GM18505 (cell line): ENCODE measurements around the gene TUB.

Source experiments
- ATAC-seq: cut with Tn5 transposase; IDR thresholded peaks from one replicate; pipeline ENCODE4 v1.9.1; 2021; ENCODE audit not compliant: unreplicated experiment
- POLR2A ChIP-seq: IDR thresholded peaks from 4 replicates; pipeline ENCODE4 v1.6.1; 2011; ENCODE audit warnings: borderline replicate concordance; ENCODE audit not compliant: insufficient read depth, insufficient read length; ENCODE audit errors: extremely low read depth

Gene TUB

GRCh38 chr11:8086001-8086479, 5.0 kb downstream of the TUB start:
- TF ChIP-seq POLR2A: no peak
- no peak for ATAC-seq

DNA sequence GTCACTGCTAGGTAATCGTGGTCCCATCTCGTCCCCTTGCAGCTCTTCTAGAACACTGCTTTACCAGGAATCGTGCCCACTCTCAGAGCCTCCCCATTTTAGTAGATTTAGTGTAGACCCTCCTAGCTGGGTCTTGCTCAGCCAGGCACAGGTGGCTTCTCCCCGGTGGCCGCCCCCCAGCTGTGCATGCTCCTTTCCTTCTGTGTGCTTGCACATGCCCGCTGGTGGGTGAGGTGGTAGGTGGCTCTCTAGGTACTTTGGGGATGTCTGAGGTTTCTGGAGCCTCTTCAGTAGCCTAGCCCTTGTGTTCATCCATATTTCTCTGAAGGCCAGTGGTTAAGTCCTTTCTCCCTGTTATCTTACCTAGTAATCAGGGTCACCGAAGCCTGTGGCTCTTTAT, 5.6 kb downstream of the TUB start:
- ATAC-seq: no peak

GRCh38 chr11:8087185-8087584, 6.2 kb downstream of the TUB start:
- no peak for ATAC-seq

More for the DNA sequence above, 5.6 kb downstream of the TUB start:
- TF ChIP-seq POLR2A: no peak

GRCh38 chr11:8087756-8088155, 6.7 kb downstream of the TUB start:
- TF ChIP-seq POLR2A: no peak
- no peak for ATAC-seq

More at GRCh38 chr11:8087185-8087584, 6.2 kb downstream of the TUB start:
- no peak for TF ChIP-seq POLR2A

GRCh38 chr11:8089791-8090510, 8.9 kb downstream of the TUB start:
- TF ChIP-seq POLR2A: no peak
- no peak for ATAC-seq

GRCh38 chr11:8090756-8091155, 9.7 kb downstream of the TUB start:
- TF ChIP-seq POLR2A: no peak
- no peak for ATAC-seq

DNA sequence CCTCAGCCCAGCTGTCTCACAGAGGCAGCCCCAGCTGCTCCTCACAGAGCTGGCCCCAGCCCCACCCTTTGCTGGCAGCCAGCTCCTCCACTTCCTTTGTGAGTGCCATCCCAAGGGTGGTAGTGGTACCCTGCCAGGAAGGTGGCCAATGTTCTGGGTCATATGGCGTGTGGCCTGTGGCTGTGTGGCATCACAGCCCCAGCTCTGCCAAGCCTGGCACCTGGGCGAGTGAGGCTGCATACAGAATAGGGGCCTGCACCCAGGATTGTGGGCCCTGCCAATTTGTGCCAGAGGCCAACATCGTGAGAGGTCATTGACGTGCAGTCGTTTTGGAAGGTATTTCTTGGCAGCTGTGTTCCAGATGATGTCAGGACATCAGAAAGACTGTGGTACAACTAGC, 10.7 kb downstream of the TUB start:
- ATAC-seq: no peak

DNA sequence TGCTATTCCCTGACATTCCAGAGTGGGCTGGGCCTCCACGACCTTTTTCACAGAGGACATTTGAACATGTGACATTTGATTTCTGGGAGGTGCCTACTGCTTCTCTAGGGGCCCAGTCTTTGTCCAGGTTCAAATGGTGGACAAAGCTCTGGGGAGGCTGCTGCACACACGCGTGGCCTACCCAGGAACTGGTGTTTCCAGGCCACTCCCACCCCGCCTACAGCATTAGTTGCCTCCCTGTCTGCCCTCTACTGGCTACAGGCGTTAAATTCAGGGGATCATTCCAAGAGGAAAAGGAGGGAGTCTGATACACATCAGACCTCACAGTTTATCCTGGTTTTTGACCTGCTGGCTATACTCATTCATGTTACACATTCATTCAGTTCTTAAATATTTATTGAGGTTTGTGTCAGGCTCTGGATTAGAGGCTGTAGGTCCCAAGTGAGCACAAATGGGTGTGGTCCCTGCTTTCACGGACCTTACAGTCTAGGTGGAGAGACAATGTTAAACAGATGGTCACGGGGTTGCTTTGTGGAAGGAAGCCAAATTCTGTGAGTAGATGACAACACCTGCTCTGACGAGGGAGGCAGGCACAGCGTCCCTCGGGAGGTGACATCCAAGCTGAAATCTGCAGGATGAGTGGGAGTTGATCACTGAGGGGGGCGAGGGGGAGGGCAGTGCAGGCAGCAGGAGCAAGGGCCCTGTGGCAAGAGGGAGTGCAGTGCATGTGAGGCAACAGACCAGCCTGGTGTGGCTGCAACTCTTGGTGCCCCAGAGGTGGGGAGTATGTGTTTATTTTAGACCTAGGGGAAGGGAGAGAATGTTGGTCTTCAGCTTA, 11.8 kb downstream of the TUB start:
- peak; percentile 52 for ATAC-seq

More for the DNA sequence above, 10.7 kb downstream of the TUB start:
- TF ChIP-seq POLR2A: no peak

DNA sequence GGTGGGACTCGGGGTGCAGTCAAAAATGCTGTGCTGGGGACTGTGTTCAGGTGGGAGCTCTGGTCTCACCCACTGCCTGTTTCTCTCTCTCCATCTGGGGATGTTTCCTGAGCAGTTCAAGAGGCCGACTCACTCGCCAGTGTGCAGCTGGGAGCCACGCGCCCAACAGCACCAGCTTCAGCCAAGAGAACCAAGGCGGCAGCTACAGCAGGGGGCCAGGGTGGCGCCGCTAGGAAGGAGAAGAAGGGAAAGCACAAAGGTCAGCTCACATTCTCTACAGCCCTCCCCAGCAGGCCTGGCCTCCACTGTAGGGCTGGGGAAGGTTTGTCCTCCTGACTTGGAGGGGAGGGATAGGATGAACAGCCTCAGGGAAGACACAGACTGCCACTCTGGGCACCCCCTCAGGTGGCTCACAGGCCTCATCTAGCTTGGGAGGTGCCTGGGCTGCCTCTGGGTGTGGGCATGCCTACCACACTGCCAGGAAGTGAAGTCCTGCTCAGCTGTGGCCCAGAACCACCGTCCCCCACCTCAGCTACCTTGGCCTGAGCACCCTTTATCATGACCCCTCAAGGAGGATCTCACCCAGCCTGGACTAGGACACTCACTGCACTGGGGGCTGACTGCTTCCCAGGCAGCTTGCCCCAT, 13.0 kb downstream of the TUB start:
- ATAC-seq: no peak
- no peak for TF ChIP-seq POLR2A

More for the DNA sequence above, 11.8 kb downstream of the TUB start:
- no peak for TF ChIP-seq POLR2A

DNA sequence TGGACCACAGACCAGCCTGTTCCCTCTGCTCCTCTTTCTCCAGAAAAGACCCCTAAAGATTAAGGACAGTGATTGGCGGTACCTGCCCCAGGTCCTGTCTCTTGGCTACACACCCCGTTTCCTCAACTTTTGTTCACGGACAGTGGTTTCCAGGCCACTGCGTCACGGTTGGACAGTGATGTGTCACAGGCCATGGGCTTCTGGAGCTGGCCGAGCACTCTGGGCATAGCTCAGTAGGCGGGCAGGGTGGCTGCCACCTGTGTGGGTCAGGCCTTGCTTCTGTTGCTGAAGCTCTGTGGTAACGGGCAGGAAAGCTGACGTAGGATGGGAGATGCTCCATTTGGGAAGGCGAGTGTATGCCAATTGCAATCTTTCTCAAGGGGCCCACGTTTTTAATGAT, 13.6 kb downstream of the TUB start:
- TF ChIP-seq POLR2A: no peak
- ATAC-seq: no peak

- TF ChIP-seq POLR2A: no peak
- no peak for ATAC-seq
These were observed 14.4 kb downstream of the TUB start for GRCh38 chr11:8095371-8095770.

GRCh38 chr11:8095806-8096522, 15.0 kb downstream of the TUB start:
- no peak for TF ChIP-seq POLR2A
- no peak for ATAC-seq

- TF ChIP-seq POLR2A: no peak
- ATAC-seq: no peak
These were observed 15.6 kb downstream of the TUB start for GRCh38 chr11:8096575-8096974.
